H1 (cell line): ENCODE results near the gene CKB. TPM values are rescaled to one million over a fixed set of nuclear protein-coding genes. Genes with fewer than 3 reads are reported as not detected.

Experiments
- CTCF ChIA-PET: fragments of 300-600 bp; sonication (Branson Sonifier 250); formaldehyde crosslinking; loops from one replicate; lab custom pipeline; 2021; ENCODE audit not compliant: partially characterized antibody; lab: Charles Lee
- POLR2A ChIA-PET: fragments of 300-600 bp; sonication (Branson Sonifier 250); formaldehyde crosslinking; loops from one replicate; lab custom pipeline; 2021; ENCODE audit warnings: inconsistent platforms; ENCODE audit not compliant: partially characterized antibody; lab: Charles Lee
- DNase-seq, 2 experiments: peaks; one replicate each; pipeline versions ENCODE4 v3.0.0 to v3.0.0-alpha.2; 2010 to 2022; ENCODE audit warnings: low spot score in 2 of 2, low read depth in 1 of 2, mixed read lengths in 1 of 2
- FAIRE-seq: peaks from 2 replicates; lab custom pipeline; 2011; peaks lifted over from hg19 to GRCh38; lab: Jason Lieb, UNC
- H2AFZ ChIP-seq: 2 replicates; pipeline ENCODE4 v1.8.1; 2012; ENCODE audit warnings: low read length, inconsistent platforms
- H2AK5ac ChIP-seq: 2 replicates; pipeline ENCODE4 v1.6.1; 2013; ENCODE audit warnings: low read depth, low read length
- H2BK120ac ChIP-seq: replicated peaks from 2 replicates; pipeline ENCODE3; 2013; ENCODE audit warnings: low read depth, low read length, inconsistent platforms
- H2BK12ac ChIP-seq: 2 replicates; pipeline ENCODE4 v1.6.1; 2013; ENCODE audit warnings: low read depth, low read length
- H2BK15ac ChIP-seq: 2 replicates; pipeline ENCODE4 v1.6.1; 2013; ENCODE audit warnings: low read length
- H2BK20ac ChIP-seq: 2 replicates; pipeline ENCODE4 v1.6.1; 2013; ENCODE audit warnings: low read length
- H2BK5ac ChIP-seq: 2 replicates; pipeline ENCODE4 v1.6.1; 2013; ENCODE audit warnings: low read depth, low read length
- H3K14ac ChIP-seq: 2 replicates; pipeline ENCODE4 v1.6.1; 2013; ENCODE audit warnings: inconsistent platforms; ENCODE audit not compliant: insufficient read length
- H3K18ac ChIP-seq: 2 replicates; pipeline ENCODE4 v1.6.1; 2013; ENCODE audit warnings: low read length; ENCODE audit errors: extremely low read depth
- H3K23ac ChIP-seq: 2 replicates; pipeline ENCODE4 v1.6.1; 2013; ENCODE audit warnings: inconsistent platforms; ENCODE audit not compliant: insufficient read length
- H3K23me2 ChIP-seq: 2 replicates; pipeline ENCODE4 v1.6.1; 2013; ENCODE audit warnings: low read depth, low read length
- H3K27ac ChIP-seq: 2 replicates; pipeline ENCODE4 v1.6.1; 2011; ENCODE audit warnings: low read depth, low read length, inconsistent platforms
- H3K27me3 ChIP-seq, 4 experiments: replicated peaks in 1 of 4; 1 replicate in 1 of 4; 2 replicates in 3 of 4; pipeline versions ENCODE4 v1.6.1 to v1.8.1; 2011 to 2013; ENCODE audit warnings: low read length in 3 of 4, mild to moderate bottlenecking in 3 of 4, inconsistent platforms in 2 of 4, mixed read lengths in 2 of 4, moderate library complexity in 1 of 4; ENCODE audit not compliant: control insufficient read depth in 3 of 4, insufficient read depth in 3 of 4; ENCODE audit errors: extremely low read depth in 1 of 4
- H3K36me3 ChIP-seq, 4 experiments: 2 replicates each; pipeline versions ENCODE4 v1.6.1 to v1.8.1; 2011 to 2013; ENCODE audit warnings: mild to moderate bottlenecking in 4 of 4, low read length in 3 of 4, moderate library complexity in 2 of 4, control low read depth in 1 of 4, inconsistent platforms in 1 of 4; ENCODE audit not compliant: insufficient read depth in 4 of 4, control insufficient read depth in 2 of 4
- H3K4ac ChIP-seq: replicated peaks from 2 replicates; pipeline ENCODE3; 2013; ENCODE audit warnings: low read length, low read depth, mixed read lengths, inconsistent platforms; ENCODE audit not compliant: insufficient read length
- H3K4me1 ChIP-seq, 4 experiments: replicated peaks in 1 of 4; 1 replicate in 1 of 4; 2 replicates in 3 of 4; pipeline versions ENCODE4 v1.6.1 to v1.8.1; 2011 to 2013; ENCODE audit warnings: low read length in 3 of 4, inconsistent platforms in 2 of 4, mixed read lengths in 1 of 4; ENCODE audit not compliant: insufficient read depth in 4 of 4, control insufficient read depth in 3 of 4
- H3K4me2 ChIP-seq, 2 experiments: 2 replicates each; pipeline versions ENCODE4 v1.6.1 to v1.8.1; 2011 to 2013; ENCODE audit warnings: low read depth in 2 of 2, low read length in 2 of 2, control low read depth in 1 of 2, inconsistent platforms in 1 of 2, mild to moderate bottlenecking in 1 of 2; ENCODE audit not compliant: insufficient read depth in 1 of 2
- H3K4me3 ChIP-seq, 4 experiments: fragments of 200-600, 300-600 bp in 1 of 4; sonication (generic), shearing (Covaris generic), sonication (Bioruptor Twin) in 1 of 4; 2 replicates each; pipeline versions ENCODE4 v1.5.1 to v1.8.1; 2011 to 2016; ENCODE audit warnings: low read length in 4 of 4, low read depth in 3 of 4, control low read depth in 2 of 4, inconsistent platforms in 2 of 4, mild to moderate bottlenecking in 2 of 4, mixed read lengths in 1 of 4, moderate library complexity in 1 of 4; ENCODE audit not compliant: insufficient read depth in 2 of 4; ENCODE audit errors: extremely low read depth in 1 of 4
- H3K56ac ChIP-seq: replicated peaks from 2 replicates; pipeline ENCODE3; 2013; ENCODE audit warnings: low read depth, mild to moderate bottlenecking, mixed read lengths, low read length, inconsistent platforms; ENCODE audit not compliant: insufficient read length
- H3K79me1 ChIP-seq: 2 replicates; pipeline ENCODE4 v1.6.1; 2013; ENCODE audit warnings: low read depth, low read length, control low read depth
- H3K79me2 ChIP-seq, 2 experiments: 2 replicates each; pipeline versions ENCODE4 v1.6.1 to v1.8.1; 2012 to 2013; ENCODE audit warnings: low read length in 2 of 2, mild to moderate bottlenecking in 2 of 2, inconsistent platforms in 1 of 2; ENCODE audit not compliant: insufficient read depth in 2 of 2, control insufficient read depth in 1 of 2
- H3K9ac ChIP-seq, 4 experiments: replicated peaks in 1 of 4; 1 replicate in 1 of 4; 2 replicates in 3 of 4; pipeline versions ENCODE4 v1.6.1 to v1.8.1; 2011 to 2013; ENCODE audit warnings: low read depth in 3 of 4, low read length in 3 of 4, control low read depth in 2 of 4, mild to moderate bottlenecking in 2 of 4, moderate library complexity in 2 of 4, inconsistent platforms in 1 of 4; ENCODE audit errors: extremely low read depth in 1 of 4
- H3K9me3 ChIP-seq, 2 experiments: 2 replicates each; pipeline versions ENCODE4 v1.6.1 to v1.8.1; 2012 to 2013; ENCODE audit warnings: mild to moderate bottlenecking in 2 of 2, moderate library complexity in 2 of 2, control low read depth in 1 of 2, inconsistent platforms in 1 of 2, low read depth in 1 of 2, low read length in 1 of 2, mixed read lengths in 1 of 2; ENCODE audit not compliant: insufficient read depth in 2 of 2
- H4K20me1 ChIP-seq, 2 experiments: replicated peaks in 1 of 2; 2 replicates each; pipeline versions ENCODE3 to v1.8.1; 2011 to 2013; ENCODE audit warnings: inconsistent platforms in 2 of 2, low read length in 2 of 2, mild to moderate bottlenecking in 1 of 2; ENCODE audit not compliant: insufficient read depth in 2 of 2, control insufficient read depth in 1 of 2
- H4K5ac ChIP-seq: 2 replicates; pipeline ENCODE4 v1.6.1; 2013; ENCODE audit warnings: low read length, low read depth, mixed read lengths, inconsistent platforms; ENCODE audit not compliant: insufficient read length
- H4K8ac ChIP-seq: 2 replicates; pipeline ENCODE4 v1.8.0; 2013; ENCODE audit warnings: mild to moderate bottlenecking, moderate library complexity, low read length, inconsistent platforms; ENCODE audit not compliant: insufficient read depth; ENCODE audit errors: extremely low read depth
- H4K91ac ChIP-seq: replicated peaks from 2 replicates; pipeline ENCODE3; 2013; ENCODE audit warnings: low read length, mixed read lengths, inconsistent platforms; ENCODE audit not compliant: insufficient read length
- ASH2L ChIP-seq: fragments of 200-600, 300-600 bp; sonication (generic); IDR thresholded peaks from one replicate; pipeline ENCODE4 v1.7.1; 2017; ENCODE audit warnings: low read length
- KDM5A ChIP-seq: fragments of 200-600 bp; IDR thresholded peaks from 2 replicates; pipeline ENCODE4 v1.7.1; 2012; ENCODE audit warnings: mild to moderate bottlenecking, low read length, inconsistent platforms, mixed read lengths
- MAFK ChIP-seq: IDR thresholded peaks from 2 replicates; pipeline ENCODE4 v1.6.1; 2012; ENCODE audit warnings: low read depth, mild to moderate bottlenecking, improper control_type of control experiment, low read length
- POLR2A ChIP-seq, 2 experiments: IDR thresholded peaks; 1 replicate in 1 of 2; 2 replicates in 1 of 2; pipeline ENCODE4 v1.6.1; 2011; ENCODE audit warnings: low read depth in 2 of 2, low read length in 2 of 2, mild to moderate bottlenecking in 2 of 2; ENCODE audit errors: control extremely low read depth in 1 of 2
- POLR2AphosphoS5 ChIP-seq: IDR thresholded peaks from 2 replicates; pipeline ENCODE4 v1.6.1; 2011; ENCODE audit warnings: low read depth, low read length
- RFX5 ChIP-seq: IDR thresholded peaks from 2 replicates; pipeline ENCODE4 v1.6.1; 2011; ENCODE audit warnings: low read depth, low read length, improper control_type of control experiment, borderline replicate concordance
- SIRT6 ChIP-seq: IDR thresholded peaks from one replicate; pipeline ENCODE4 v1.7.1; 2012; ENCODE audit warnings: low read length, inconsistent platforms
- TAF7 ChIP-seq: optimal IDR thresholded peaks from 2 replicates; pipeline ENCODE3; 2011; ENCODE audit warnings: low read depth, mild to moderate bottlenecking, inconsistent platforms, low read length, moderate library complexity, borderline replicate concordance
- TBP ChIP-seq: IDR thresholded peaks from 2 replicates; pipeline ENCODE4 v1.6.1; 2011; ENCODE audit warnings: low read depth, low read length, improper control_type of control experiment
- TCF12 ChIP-seq: IDR thresholded peaks from 2 replicates; pipeline ENCODE4 v1.6.1; 2011; ENCODE audit warnings: low read depth, mild to moderate bottlenecking, low read length
- YY1 ChIP-seq: IDR thresholded peaks from 2 replicates; pipeline ENCODE4 v1.6.1; 2011; ENCODE audit warnings: low read depth, mild to moderate bottlenecking, low read length
- WGBS, 2 experiments: shearing (Covaris generic) in 1 of 2; methylation state at CpG; one replicate each; pipeline versions ENCODE4 v1.1.6 to v1.1.7; 2013 to 2015; ENCODE audit warnings: low lambda C conversion rate in 2 of 2, mixed read lengths in 2 of 2, inconsistent platforms in 1 of 2, low coverage in 1 of 2, missing lambda C conversion rate in 1 of 2; ENCODE audit not compliant: insufficient replicate concordance in 2 of 2, insufficient coverage in 1 of 2, insufficient read length in 1 of 2; ENCODE audit errors: extremely low coverage in 1 of 2, missing lambda C conversion rate in 1 of 2; 5-methylcytosine and 5-hydroxymethylcytosine counted together
- polyA plus RNA-seq, 7 experiments: library from polyadenylated mRNA; depleted of rRNA in 3 of 7; stranded (reverse) in 5 of 7; unstranded in 2 of 7; fragments of >200 nt in 5 of 7; fragments of 200-250 nt in 2 of 7; gene quantifications; 1 replicate in 5 of 7; 2 replicates in 1 of 7; 4 replicates in 1 of 7; pipeline versions ENCODE4 v1.2.1 to v1.2.3, GENCODE V29; 2011 to 2013; ENCODE audit warnings: missing spikeins in 2 of 7, mixed read lengths in 2 of 7
- total RNA-seq: library from RNA; stranded (reverse); fragmentation: NEBNext Ultra II Directional; extraction: Animal tissue kit (Norgen Biotek cat#: 25700); gene quantifications from 2 replicates; pipeline ENCODE4 v1.2.1, GENCODE V29; 2021
- TF ChIP-seq, protein P1 (sequence below), 3 experiments: IDR thresholded peaks; 1 replicate in 2 of 3; 2 replicates in 1 of 3; pipeline versions ENCODE4 v1.5.1 to v1.6.1; 2011; ENCODE audit warnings: low read length in 3 of 3, mild to moderate bottlenecking in 3 of 3, inconsistent platforms in 2 of 3, low read depth in 1 of 3, moderate library complexity in 1 of 3; ENCODE audit not compliant: insufficient read depth in 1 of 3; ENCODE audit errors: control extremely low read depth in 1 of 3

CKB gene
- total and polyA plus RNA-seq, 2 of the 8 experiments (the other 6 are each of a cell fraction or from before 2014, with no cell fraction given) = 538 to 950 TPM

DNA sequence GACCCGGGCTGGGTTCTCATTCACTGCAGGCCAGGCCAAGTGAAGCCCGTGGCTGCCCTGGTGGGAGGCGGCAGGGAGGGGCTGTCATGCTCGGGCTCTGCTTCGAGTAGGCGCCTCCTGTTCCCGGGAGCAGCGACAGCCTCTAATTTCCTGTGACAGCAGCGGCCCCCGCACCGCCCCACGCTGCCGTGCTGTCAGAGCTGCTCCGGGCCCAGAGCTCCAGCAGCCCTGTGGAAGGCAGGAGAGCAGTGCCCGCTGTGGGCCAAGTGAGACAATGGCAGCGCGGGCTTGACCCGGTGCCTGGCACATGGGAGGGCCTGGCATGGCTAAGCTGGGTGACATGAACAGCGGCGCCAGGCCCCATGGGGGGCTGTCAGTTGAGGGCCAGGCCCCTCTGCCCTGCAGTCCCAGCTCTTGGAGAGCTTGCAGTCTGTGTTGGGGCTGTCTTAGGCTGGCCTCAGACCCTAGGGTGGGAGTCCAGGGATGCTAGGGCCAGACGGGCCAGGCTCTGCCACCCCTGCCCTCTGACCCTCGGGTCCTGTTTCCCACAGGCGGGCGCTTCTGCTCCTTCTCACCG lies 11.5 kb upstream of the CKB start:
- no peak overlapping the region for H3K4me2 ChIP-seq
- H2AK5ac ChIP-seq = no peak overlapping the region
- H2BK120ac ChIP-seq = no peak overlapping the region
- no peak overlapping the region for H3K56ac ChIP-seq
- H3K9ac ChIP-seq = no peak overlapping the region
- WGBS, 2 experiments = 96% methylated on average over 24 of the region's 25 CpGs; no CpG with 5 or more reads in 1 of the 2 experiments
- no peak overlapping the region for H4K5ac ChIP-seq
- H3K23me2 ChIP-seq = peaks cover 7% of the 10 kb centered on the region; the same call in 1 of the 2 replicates
- no peak overlapping the region for H3K14ac ChIP-seq
- DNase-seq (no peak), FAIRE-seq (no peak)
- no peak overlapping the region for H3K4ac ChIP-seq
- H4K20me1 ChIP-seq = peaks cover 13 to 49% of the 10 kb centered on the region in 2 experiments
- H3K36me3 ChIP-seq = peaks cover 0 to 17% (median 1%) of the 10 kb centered on the region in 4 experiments; a peak in 3 of 8 replicates
- peaks cover 0 to 7% (median 6%) of the 10 kb centered on the region in 4 experiments; a peak in 6 of 7 replicates for H3K4me1 ChIP-seq
- ChIA-PET CTCF (interaction anchor here (12.5 to 28.8 kb wide), 2 partner anchors 12 to 25 kb away, joined by 230 to 921 read pairs; partner anchors contain the start of gene CKB), POLR2A (interaction anchor here (1.8 to 29.8 kb wide), 3 partner anchors 7 to 20 kb away, joined by 4 to 844 read pairs (median 140); partner anchors contain the start of gene CKB)
- H2AFZ ChIP-seq = no peak overlapping the region
- H3K4me3 ChIP-seq = no peak overlapping the region
- no peak overlapping the region for H2BK5ac ChIP-seq
- no peak overlapping the region for H2BK20ac ChIP-seq
- H3K79me2 ChIP-seq = peaks cover 5 to 20% of the 10 kb centered on the region in 2 experiments; a peak in 3 of 4 replicates
- H3K27me3 ChIP-seq = no peaks in the 10 kb centered on the region; a peak in 2 of 7 replicates
- no peak overlapping the region for H2BK15ac ChIP-seq
- no peak overlapping the region for H4K91ac ChIP-seq
- H2BK12ac ChIP-seq = no peak overlapping the region
- peaks cover 24% of the 10 kb centered on the region for H3K79me1 ChIP-seq
- H4K8ac ChIP-seq = no peak overlapping the region
- no peaks in the 10 kb centered on the region for H3K9me3 ChIP-seq
- no peak overlapping the region for H3K18ac ChIP-seq
- no peak overlapping the region for H3K23ac ChIP-seq
- H3K27ac ChIP-seq = no peak overlapping the region
- TF ChIP-seq TAF7 = no peak
- TF ChIP-seq RFX5 = no peak
- no peak for TF ChIP-seq MAFK
- no peak for TF ChIP-seq SIRT6
- TF ChIP-seq TBP = no peak
- no peak for TF ChIP-seq YY1
- TF ChIP-seq KDM5A = no peak
- TF ChIP-seq TCF12 = no peak
- TF ChIP-seq, protein P1, sequence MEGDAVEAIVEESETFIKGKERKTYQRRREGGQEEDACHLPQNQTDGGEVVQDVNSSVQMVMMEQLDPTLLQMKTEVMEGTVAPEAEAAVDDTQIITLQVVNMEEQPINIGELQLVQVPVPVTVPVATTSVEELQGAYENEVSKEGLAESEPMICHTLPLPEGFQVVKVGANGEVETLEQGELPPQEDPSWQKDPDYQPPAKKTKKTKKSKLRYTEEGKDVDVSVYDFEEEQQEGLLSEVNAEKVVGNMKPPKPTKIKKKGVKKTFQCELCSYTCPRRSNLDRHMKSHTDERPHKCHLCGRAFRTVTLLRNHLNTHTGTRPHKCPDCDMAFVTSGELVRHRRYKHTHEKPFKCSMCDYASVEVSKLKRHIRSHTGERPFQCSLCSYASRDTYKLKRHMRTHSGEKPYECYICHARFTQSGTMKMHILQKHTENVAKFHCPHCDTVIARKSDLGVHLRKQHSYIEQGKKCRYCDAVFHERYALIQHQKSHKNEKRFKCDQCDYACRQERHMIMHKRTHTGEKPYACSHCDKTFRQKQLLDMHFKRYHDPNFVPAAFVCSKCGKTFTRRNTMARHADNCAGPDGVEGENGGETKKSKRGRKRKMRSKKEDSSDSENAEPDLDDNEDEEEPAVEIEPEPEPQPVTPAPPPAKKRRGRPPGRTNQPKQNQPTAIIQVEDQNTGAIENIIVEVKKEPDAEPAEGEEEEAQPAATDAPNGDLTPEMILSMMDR (IDR thresholded peaks at IDR 0.05; ENCODE audit: control extremely low read depth in 1 of 3, insufficient read depth in 1 of 3, low read depth in 1 of 3, low read length in 3 of 3) = no peak
- no peak for TF ChIP-seq POLR2A (IDR thresholded peaks at IDR 0.05; ENCODE audit: control extremely low read depth in 1 of 2, low read depth in 2 of 2, low read length in 2 of 2)
- TF ChIP-seq POLR2AphosphoS5 = no peak
- no peak for TF ChIP-seq ASH2L
